GM18505 (cell line): ENCODE measurements around the gene NID2.

ENCODE experiments used
- ATAC-seq: cut with Tn5 transposase; IDR thresholded peaks from one replicate; pipeline ENCODE4 v1.9.1; 2021; ENCODE audit not compliant: unreplicated experiment
- POLR2A ChIP-seq: IDR thresholded peaks from 4 replicates; pipeline ENCODE4 v1.6.1; 2011; ENCODE audit warnings: borderline replicate concordance; ENCODE audit not compliant: insufficient read depth, insufficient read length; ENCODE audit errors: extremely low read depth

The NID2 gene

DNA sequence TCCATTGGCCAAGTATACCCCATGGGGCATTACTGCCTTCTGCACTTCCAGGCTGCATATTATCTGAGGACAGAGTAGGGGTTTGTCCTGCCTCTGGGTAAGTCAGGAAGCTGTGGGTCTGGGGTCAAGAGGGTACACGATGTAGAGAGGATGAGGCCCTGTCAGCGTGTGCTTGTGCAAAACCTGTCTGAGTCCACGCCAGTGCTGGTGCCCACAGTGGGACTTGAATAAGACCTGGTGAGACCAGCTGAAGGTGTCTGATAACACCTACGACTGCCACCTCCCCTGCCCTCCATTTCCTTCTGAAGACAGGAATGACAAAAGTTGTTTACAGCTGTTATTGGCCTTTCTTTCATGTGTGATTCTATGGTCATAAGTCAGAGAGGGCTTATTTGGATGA lies 22.1 kb upstream of the NID2 start:
- no peak for ATAC-seq
- no peak for TF ChIP-seq POLR2A

DNA sequence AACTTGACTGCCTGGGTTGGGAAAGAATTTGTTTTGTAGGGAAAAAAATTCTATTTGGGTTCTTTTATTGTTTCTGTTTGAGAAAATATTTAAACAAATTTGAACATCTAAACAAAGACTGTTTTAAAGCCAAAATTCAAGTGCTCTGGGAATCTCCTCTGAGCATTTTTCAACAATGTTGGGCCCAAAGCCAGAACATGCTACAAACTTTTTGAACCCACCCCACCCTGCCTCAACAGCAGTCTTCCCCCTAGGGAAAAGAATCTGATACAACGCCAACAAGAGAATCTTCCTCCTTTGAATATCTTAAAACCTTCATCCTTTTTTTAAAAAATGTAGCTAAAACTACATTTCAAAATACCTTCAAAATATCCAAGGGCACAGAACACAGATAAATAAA lies 20.4 kb upstream of the NID2 start:
- TF ChIP-seq POLR2A: no peak
- ATAC-seq: no peak

DNA sequence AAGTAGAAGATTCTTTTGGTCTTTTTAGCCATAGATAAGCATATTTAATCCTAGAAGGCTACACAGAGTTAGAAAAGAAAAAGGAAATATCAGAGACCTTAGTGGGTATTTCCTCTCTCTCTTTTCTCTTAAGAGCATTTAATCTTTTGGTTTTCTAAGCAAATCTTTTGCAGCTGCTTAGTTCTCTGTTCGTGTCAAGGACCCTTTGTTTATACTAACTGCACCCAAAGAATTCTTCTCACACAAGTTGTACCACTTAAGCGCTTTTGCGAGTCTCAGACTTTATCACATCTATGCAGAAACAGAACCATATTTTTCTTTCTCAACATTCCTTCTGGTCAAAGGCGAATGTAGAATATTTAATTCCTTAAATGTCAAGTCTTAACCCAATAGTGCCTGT lies 17.9 kb upstream of the NID2 start:
- no peak for ATAC-seq
- no peak for TF ChIP-seq POLR2A

DNA sequence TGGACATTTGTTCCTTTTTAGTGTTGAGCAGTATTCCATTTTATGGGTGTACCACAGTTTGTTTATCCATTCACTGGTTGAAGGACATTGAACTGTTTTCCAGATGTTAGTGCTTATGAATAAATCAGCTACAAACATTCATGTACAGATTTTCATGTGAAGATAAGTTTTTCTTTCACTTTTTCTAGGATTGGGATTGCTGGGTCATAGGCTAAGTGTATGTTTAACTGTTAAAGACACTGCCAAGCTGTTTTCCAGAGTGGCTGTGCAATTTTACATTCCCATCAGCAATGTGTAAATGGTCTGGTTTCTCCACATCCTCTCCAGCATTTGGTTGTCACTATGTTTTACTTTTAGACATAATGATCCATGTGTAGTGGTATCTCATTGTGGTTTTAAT lies 14.0 kb upstream of the NID2 start:
- no peak for TF ChIP-seq POLR2A
- ATAC-seq: no peak

DNA sequence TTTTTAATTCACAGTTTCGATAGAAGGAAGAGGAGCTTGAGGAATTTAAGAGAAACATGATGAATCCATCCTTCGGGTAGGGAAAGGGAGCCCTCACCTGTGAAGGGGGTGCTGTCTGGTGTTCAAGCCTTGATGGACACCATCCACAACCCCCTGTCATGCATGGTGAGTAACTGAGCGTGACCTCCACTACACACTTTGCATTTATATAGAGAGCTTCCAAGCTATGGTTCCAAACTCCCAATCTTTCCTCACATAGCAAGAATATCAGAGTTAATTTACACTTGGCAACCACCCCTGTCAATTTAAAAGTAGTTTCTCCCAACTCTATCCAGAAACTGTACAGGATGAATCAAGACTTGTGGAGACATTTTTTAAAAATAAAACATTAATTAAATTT lies 13.1 kb upstream of the NID2 start:
- no peak for ATAC-seq
- TF ChIP-seq POLR2A: no peak

DNA sequence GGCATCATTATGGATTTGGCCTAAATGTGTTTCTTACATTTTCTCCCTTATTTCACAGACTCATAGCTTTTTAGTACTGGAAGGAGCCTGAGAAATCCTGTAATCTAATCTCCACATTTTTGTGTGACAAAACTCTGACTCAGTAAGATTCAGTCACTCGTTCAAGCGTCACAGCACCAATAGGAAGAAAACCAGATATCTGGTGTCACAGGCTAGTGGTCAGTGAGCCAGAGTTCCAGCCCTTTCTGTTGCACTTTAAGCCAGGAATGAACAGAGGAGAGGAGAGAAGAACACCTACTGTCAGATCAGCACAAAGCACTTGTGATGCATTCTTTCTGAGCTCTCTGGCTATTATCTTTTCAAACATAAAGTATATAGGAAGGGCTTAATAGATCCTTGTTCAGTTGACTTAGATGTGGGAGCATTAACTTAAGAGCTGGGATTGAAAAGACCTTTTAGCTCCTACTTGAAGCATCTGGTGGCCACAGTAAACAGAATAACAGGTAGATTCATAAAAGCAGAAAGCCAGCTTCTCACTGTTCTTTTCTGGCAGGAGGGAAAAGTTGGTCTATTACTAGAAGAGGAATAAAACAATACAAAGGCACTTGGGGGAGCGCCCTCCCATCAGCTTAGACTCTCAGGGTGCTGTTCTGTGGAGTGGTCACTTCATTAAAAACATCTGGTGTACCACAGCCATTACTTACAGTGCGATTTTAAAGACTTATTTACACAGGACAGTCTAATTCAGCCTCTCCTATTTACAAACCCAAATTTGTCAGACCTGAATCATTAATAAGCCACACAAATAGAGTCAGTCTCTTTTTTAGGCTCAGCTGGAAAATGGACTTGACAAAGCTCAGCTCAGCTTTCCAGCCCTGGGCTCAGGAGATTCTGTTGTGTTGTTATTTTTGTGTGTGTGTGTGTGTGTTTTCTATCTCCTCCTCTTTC lies 12.2 kb upstream of the NID2 start:
- TF ChIP-seq POLR2A: no peak
- ATAC-seq: no peak

DNA sequence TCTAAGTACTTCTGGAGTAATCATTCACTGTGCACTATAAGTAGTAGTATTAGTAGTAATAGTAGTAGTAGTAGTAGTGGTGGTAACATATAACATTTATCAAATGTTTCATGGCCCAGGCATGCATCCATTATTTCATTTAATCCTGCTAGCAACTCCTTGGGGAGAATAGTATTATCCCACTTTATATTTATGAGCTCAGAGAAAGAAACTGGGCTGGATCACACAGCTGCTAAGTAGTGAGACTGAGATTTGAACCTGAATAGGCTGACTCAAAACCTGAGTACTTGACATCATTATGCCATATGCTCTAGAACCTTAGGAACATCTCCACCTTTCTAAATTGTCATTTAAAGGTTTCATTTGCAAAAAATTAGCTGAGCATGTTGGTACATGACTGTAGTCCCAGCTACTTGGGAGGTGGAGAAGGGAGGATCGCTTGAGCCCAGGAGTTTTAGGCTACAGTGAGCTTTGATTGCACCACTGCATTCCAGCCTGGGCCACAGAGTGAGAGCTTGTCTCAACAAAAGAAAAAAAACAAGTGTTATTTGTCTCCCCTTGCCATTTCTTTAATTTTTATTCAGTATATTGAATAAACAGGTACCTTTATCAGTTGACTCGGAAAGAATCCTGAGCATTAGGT lies 11.4 kb upstream of the NID2 start:
- no peak for TF ChIP-seq POLR2A
- ATAC-seq: no peak

DNA sequence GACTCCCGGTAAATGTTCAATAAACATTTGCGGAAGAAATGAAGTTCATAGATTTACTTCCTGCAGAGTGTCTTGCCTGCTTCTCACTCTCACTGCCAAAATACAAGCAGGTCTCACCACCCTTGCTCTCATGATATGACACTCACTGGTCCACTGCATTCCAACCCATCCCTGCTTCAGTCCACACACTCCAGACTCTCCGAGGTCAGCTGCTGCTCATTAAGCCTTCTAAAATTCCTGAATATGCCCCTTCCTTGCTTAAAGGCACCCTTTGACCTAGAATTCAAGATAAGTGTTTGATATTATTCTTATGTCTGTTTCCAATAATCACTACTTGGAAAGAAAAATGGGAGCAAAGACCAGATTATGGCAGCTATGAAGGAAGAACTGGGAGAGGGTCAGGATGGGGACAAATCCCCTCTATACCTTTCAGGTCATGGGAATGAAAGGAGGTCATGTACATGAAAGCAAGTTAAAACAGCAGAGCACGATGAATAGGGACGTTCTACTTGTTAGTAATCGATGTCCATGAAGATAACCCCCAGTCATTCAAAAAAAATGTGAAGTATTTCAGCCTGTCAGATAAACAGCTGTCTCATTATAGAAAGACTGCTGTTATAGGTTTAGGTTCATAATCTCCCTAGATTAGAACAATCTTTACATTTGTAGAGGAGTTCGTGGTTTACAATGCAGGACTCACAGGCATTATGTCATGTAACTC lies 10.5 kb upstream of the NID2 start:
- TF ChIP-seq POLR2A: no peak
- ATAC-seq: no peak

DNA sequence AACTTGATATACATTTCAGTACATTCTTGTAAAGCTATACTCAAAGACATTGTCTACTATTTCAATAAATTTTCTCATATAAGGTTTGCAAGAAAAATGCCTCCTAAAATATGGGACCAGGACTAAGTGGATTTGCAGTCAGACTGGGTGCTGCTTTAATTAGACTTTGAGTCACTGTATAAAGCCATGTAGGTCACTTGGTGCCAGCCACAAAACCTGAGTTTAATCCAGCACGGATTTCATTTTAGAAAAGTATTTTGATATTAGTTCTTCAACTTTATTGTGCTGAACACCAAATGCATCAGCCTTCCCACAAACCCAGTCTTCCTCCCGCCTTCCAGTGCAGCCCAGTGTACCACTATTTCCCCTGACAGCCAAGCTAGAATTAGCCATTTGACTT lies 9.9 kb upstream of the NID2 start:
- TF ChIP-seq POLR2A: no peak
- ATAC-seq: no peak

DNA sequence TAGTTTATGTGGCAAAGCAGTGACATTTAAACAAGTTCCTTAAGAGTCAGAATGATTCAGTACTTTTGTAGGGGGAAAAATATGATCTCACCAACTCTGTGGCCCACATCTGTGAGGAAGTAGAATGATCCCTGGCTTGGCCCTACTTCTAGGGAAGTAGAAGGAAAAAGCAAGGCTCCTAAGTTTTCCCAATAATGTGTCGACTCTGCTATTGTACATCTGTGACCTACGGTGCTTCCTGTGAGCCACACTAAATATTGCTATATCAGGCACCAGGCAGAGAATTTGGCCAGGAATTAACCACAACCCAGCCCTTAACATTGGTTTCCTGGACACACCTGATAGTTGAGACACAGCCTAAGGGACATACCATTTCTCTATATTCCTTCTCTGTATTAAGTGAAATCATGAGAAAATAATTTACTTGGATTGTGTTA lies 9.3 kb upstream of the NID2 start:
- no peak for ATAC-seq
- TF ChIP-seq POLR2A: no peak

DNA sequence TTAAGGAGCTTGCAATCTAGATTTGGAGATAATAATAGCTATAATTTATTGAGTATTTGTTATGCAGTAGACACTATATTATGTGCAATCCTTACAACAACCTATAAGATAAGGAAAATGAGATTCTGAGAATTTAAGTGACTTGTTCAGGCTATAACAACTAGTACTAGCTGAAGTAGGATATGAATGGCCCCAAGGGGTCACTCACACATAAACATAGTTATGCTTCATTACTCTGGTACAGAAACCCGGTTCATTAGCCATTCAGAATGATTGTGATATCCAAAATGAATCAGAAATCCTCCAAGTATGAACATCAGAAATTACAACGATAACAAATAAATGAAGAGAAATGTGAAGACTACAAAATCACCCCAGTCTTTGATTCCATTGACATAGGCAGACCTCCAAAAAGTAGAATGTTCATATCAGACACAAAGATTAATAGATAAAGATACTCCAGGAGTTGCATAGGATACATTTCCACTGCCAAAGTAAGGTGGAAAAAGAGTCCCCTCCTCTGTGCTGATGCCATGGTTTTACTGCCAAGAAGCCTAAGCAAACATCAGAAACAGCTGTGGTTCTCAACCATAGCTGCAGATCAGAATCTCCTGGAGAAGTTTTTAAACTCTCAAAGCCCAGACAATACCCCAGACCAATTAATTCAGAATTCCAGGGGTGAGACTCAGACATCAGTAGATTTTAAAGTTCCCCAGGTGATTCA lies 8.6 kb upstream of the NID2 start:
- ATAC-seq: no peak
- TF ChIP-seq POLR2A: no peak

DNA sequence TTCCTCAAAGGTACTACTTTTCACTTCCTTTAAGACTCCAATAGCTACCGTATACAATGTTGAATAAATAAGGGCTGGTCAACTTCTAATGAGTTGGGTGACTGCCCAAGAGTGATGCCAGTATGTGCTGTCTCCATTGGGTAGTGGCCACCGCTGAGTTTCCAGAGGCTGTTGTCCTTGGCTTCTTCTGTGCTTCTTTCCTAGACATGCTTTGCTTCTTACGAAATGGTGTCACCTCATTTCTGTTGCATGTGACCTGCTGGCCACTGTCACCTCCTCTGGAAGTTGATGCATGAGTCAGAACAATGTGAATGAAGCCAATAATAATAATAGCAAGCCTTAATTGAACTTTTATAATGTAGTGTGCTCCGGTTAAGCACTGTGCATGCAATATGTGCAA lies 7.5 kb upstream of the NID2 start:
- TF ChIP-seq POLR2A: no peak
- no peak for ATAC-seq

DNA sequence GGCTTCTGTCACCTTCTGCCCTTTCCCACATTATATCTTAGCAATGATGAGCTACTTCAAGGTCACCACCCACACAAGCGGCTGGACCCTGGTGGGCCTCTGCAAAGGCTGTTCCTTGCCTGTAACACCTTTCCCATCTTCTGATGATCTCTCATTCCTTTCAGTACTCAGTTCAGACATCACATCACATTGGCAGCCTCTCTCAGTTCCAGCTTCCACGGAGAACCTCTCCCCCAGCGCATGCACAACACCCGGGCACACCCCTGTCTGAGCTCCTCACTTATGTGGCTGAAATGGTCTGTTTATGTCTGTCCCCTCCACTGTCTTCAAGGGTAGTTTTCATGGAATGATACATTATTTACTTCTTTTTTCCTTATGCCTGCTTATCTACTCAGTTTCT lies 6.5 kb upstream of the NID2 start:
- no peak for TF ChIP-seq POLR2A
- ATAC-seq: no peak

DNA sequence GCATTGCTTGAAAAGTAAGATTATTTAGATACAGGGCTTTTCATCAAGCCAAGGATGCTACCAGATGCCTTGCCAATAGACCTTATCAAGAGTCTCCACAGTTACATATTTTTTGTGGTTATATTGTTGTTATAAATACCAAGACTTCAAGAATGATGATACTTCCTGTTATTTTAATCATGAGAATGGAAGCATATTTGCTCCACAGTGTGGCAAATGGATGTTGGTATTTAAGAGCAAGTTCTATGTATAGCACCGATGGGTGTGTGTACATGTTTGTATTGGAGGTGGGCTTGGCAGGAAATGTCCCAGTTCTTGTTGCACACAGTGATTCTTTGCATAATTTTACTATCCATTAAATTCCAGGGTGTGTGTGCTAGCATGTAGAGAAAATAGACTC lies 4.4 kb upstream of the NID2 start:
- no peak for TF ChIP-seq POLR2A
- ATAC-seq: no peak

DNA sequence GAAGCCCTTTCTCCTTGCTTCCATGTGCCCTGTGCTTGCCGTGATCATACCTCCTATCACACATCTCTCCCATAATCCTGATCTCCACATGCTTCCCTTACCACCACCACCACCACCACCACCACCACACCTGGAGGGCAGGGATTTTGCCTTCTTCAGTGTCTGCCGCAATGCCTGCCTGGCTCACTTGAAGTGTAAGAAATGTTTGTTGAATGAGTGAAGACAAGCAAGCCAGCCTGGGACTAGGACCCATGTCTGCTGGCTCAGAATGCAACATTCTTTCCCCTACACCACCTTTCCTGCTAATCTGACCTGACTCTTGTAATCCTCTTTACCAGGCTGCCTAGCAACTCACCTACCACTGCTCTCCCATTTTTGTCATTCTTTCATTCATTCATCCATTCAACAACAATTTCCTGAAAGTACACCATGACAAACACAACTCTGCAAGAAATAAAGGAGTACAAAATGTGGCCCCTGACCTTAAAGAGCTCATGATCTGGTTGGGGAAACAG lies 3.5 kb upstream of the NID2 start:
- no peak for ATAC-seq
- no peak for TF ChIP-seq POLR2A
